Lower lobe of right lung (tissue), 2 donors: ENCODE measurements around the gene TCF4. TPM values are rescaled to one million over a fixed set of nuclear protein-coding genes. Genes with fewer than 3 reads are reported as not detected.

Experiments used
- ATAC-seq, 2 donors: fragments of 200-7000 bp; cut with Tn5 transposase; one replicate each; pipeline ENCODE4 v1.9.1; 2020 to 2022; ENCODE audit warnings: mild to moderate bottlenecking in 2 of 2, moderate library complexity in 2 of 2
- DNase-seq: peaks from one replicate; pipeline ENCODE4 v3.0.0-alpha.2; 2020
- H3K27ac ChIP-seq: fragments of 200-600 bp; one replicate; pipeline ENCODE4 v1.8.0; 2022
- H3K27me3 ChIP-seq: fragments of 200-600 bp; one replicate; pipeline ENCODE4 v1.8.0; 2022; ENCODE audit warnings: low read depth
- H3K36me3 ChIP-seq: fragments of 200-600 bp; one replicate; pipeline ENCODE4 v1.8.0; 2022; ENCODE audit warnings: mild to moderate bottlenecking
- H3K4me1 ChIP-seq: fragments of 200-600 bp; one replicate; pipeline ENCODE4 v1.8.0; 2022
- H3K4me3 ChIP-seq: fragments of 200-600 bp; one replicate; pipeline ENCODE4 v1.8.0; 2022; ENCODE audit warnings: mild to moderate bottlenecking
- H3K9me3 ChIP-seq: fragments of 200-600 bp; one replicate; pipeline ENCODE4 v1.8.0; 2022
- CTCF ChIP-seq: fragments of 200-600 bp; IDR thresholded peaks from one replicate; pipeline ENCODE4 v1.8.0; 2022; ENCODE audit warnings: antibody characterized with exemption, mild to moderate bottlenecking
- intact Hi-C: fragments of 100-400 bp; cut with DNase I; formaldehyde crosslinking; loops from one replicate; pipeline ENCODE4 v1.11.0; 2022
- total RNA-seq: library from RNA; stranded (reverse); fragmentation: NEBNext Ultra II Directional; extraction: Animal tissue kit (Norgen Biotek cat#: 25700); gene quantifications from one replicate; pipeline ENCODE4 v1.2.1, GENCODE V29; 2021
- donor health status: DM: no; HTN: yes; CAD: no; lungs with severe emphysema.

The TCF4 gene
- total RNA-seq, 1 donor from 2014 or later, result 112 TPM

- Histone ChIP-seq H3K9me3 (no peaks in the 10 kb centered on the region), H3K27me3 (no peaks in the 10 kb centered on the region), H3K36me3 (no peaks in the 10 kb centered on the region), H3K4me1 (no peaks in the 10 kb centered on the region), H3K27ac (no peak overlapping the region), H3K4me3 (no peak overlapping the region)
- TF ChIP-seq CTCF, result no peak
- DNase-seq (no peak), ATAC-seq (no peak)
- intact Hi-C loops, result no loop called here
These were observed 240.8 kb downstream of the TCF4 start for GRCh38 chr18:55346961-55347740.

- H3K36me3 ChIP-seq, result no peaks in the 10 kb centered on the region
- no peak overlapping the region for H3K27ac ChIP-seq
- TF ChIP-seq CTCF, result no peak
- no peaks in the 10 kb centered on the region for H3K4me1 ChIP-seq
- ATAC-seq (no peak), DNase-seq (no peak)
- H3K4me3 ChIP-seq, result no peak overlapping the region
- H3K27me3 ChIP-seq, result no peaks in the 10 kb centered on the region
- H3K9me3 ChIP-seq, result no peaks in the 10 kb centered on the region
- intact Hi-C loops, result no loop called here
These were observed 241.6 kb downstream of the TCF4 start for GRCh38 chr18:55346387-55346786.

- no peaks in the 10 kb centered on the region for H3K9me3 ChIP-seq
- no peak for TF ChIP-seq CTCF
- ATAC-seq, result no peak
- H3K27ac ChIP-seq, result no peak overlapping the region
- no peaks in the 10 kb centered on the region for H3K27me3 ChIP-seq
- no peaks in the 10 kb centered on the region for H3K36me3 ChIP-seq
- no peak overlapping the region for H3K4me3 ChIP-seq
- peaks cover 3% of the 10 kb centered on the region for H3K4me1 ChIP-seq
- no peak for DNase-seq
- intact Hi-C loops, result no loop called here
These were observed 242.7 kb downstream of the TCF4 start for GRCh38 chr18:55345103-55345950.

GRCh38 chr18:55343396-55344073 lies 244.5 kb downstream of the TCF4 start:
- TF ChIP-seq CTCF, result peak; percentile 52
- DNase-seq (no peak), ATAC-seq (no peak)

GRCh38 chr18:55340998-55341397 lies 247.0 kb downstream of the TCF4 start:
- no peak for DNase-seq
- no peak for TF ChIP-seq CTCF
- H3K27me3 ChIP-seq, result no peaks in the 10 kb centered on the region
- H3K9me3 ChIP-seq, result no peaks in the 10 kb centered on the region
- H3K4me3 ChIP-seq, result no peak overlapping the region
- peaks cover 29% of the 10 kb centered on the region for H3K4me1 ChIP-seq
- intact Hi-C loops, result no loop called here
- no peak for ATAC-seq
- H3K27ac ChIP-seq, result no peak overlapping the region
- H3K36me3 ChIP-seq, result no peaks in the 10 kb centered on the region

More at GRCh38 chr18:55343396-55344073, 244.5 kb downstream of the TCF4 start:
- Histone ChIP-seq H3K36me3 (no peaks in the 10 kb centered on the region), H3K4me3 (no peak overlapping the region), H3K27me3 (no peaks in the 10 kb centered on the region), H3K4me1 (peaks cover 18% of the 10 kb centered on the region), H3K27ac (no peak overlapping the region), H3K9me3 (no peaks in the 10 kb centered on the region)
- intact Hi-C loops, result no loop called here
